NCI-H69 (cell line): Measurements from ENCODE around the gene CHFR.
"Not testable (repeated sequence)": the region's sequence is repeated elsewhere in the genome, so short reads cannot be mapped to it uniquely, and the experiment has no call there.

Source experiments
- DNase-seq: peaks from one replicate; lab custom pipeline; 2025; lab: John Stamatoyannopoulos, UW

Gene CHFR, protein sequence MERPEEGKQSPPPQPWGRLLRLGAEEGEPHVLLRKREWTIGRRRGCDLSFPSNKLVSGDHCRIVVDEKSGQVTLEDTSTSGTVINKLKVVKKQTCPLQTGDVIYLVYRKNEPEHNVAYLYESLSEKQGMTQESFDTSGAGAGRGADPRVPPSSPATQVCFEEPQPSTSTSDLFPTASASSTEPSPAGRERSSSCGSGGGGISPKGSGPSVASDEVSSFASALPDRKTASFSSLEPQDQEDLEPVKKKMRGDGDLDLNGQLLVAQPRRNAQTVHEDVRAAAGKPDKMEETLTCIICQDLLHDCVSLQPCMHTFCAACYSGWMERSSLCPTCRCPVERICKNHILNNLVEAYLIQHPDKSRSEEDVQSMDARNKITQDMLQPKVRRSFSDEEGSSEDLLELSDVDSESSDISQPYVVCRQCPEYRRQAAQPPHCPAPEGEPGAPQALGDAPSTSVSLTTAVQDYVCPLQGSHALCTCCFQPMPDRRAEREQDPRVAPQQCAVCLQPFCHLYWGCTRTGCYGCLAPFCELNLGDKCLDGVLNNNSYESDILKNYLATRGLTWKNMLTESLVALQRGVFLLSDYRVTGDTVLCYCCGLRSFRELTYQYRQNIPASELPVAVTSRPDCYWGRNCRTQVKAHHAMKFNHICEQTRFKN

DNA sequence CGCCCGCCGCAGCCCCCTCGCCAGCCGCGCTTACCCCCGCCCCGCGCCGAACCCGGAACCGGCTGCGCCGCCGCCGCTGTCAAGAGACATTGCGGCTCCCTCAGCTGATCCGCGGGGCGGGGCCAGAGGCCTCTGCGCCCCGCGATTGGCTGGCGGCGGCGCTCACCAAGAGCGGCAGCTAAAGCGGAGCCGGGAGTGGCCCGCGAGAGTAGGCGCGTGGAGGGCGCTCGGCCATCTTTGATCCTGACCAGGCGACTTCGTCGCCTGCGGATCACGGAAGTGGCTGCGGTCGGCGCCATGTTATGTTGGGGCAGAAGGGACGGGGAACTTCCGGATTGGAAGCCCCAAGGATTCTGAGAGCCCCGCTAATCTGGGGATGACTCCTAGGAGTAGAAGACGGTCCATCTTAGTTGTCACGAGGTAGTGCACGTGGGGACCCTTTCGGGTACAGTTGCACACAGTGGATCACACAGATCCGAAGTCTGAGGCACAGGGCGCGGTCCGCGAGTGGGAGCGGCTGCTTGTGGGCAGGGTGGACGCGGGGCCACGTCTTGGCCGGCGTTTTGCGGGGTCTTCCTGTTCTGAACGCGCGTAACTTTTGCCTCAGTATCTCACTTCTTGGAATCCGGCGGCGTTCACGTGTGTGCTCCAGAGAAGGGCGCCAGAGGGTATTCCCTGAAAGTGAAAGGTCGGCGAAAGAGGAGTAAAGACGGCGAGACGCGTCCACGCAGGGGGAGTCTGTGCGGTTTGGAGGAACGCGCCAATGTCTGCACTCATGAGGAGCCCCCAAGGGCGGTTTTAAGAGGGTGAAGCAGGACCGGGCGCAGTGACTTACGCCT is at the start of gene CHFR:
TSS of gene CHFR (minus strand) at position 93 of the 839 bp plus-strand sequence. CDS start 277 bp downstream, outside the sequence.
- DNase-seq: peak; percentile 99

DNA sequence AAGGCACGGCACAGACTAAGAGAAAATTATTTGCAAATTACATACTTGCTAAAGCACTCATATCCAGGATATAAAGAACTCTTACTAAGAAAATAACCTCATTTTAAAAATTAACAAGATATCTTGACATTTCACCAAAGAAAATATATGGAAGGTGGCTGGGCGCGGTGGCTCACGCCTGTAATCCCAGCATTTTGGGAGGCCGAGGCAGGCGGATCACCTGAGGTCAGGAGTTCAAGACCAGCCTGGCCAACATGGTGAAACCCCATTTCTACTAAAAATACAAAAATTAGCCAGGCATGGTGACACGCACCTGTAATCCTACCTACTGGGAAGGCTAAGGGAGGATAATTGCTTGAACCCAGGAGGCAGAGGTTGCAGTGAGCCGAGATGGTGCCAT is 49.5 kb upstream of the CHFR start:
- not testable (repeated sequence) for DNase-seq

DNA sequence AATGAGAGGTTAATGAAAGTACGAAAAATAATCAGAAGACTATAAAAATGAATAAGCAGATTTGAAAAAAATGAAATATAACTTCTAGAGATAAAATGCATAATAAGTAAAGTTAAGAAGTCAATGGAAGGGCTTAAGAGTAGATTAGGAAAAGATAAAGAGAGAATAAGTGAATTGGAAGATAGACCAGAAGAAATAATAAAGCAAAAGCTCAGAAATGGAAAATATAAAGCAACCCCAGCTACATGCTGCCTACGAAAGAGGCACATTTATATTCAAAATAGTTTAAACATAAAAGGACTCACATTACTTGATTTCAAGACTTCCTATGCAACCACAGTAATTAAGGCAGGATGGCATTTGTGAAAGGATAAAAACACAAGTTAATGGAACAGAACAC is 48.8 kb upstream of the CHFR start:
- no peak for DNase-seq

DNA sequence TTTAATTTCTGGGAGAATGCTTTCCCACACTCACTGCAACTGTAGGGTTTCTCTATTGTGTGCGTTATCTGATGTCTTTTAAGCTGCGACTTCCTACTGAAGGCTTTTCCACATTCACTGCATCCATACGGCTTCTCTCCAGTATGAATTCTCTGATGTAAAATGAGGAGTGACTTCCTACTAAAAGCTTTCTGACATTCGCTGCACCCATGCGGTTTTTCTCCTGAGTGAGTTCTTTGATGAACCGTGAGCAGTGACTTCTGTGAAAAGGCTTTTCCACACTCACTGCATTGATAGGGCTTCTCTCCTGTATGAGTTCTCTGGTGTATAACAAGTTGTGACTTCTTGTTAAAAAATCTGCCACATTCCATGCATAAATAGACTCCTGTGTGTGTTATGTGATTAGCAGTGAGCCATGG is 39.0 kb upstream of the CHFR start:
- DNase-seq: no peak

DNA sequence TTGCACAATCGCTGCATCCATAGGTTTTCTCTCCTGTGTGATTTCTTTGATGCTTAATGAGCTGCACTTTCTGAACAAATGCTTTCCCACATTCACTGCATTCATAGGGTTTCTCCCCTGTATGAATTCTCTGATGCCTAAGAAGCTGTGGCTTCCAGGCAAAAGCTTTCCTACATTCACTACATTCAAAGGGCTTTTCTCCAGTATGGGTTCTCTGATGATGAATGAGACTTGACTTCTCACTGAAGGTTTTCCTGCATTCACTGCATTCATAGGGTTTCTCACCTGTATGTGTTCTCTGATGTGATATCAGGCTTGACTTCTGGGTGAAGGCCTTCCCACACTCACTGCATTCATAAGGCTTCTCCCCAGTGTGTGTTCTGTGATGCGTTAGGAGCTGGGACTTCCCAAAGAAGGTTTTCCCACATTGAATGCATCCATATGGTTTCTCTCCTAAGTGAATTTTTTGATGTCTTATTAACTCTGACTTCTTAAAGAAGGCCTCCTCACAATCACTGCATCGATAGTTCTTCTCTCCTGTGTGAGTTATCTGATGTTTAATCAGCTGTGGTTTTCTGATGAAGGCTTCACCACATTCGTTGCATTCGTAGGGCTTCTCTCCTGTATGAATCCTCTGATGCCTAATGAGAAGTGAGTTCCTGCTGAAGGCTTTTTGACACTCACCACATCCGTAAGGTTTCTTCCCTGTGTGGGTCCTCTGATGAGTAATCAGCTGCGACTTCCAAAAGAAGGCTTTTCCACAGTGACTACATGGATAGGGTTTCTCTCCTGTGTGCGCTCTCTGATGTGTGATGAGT is 38.4 kb upstream of the CHFR start:
- no peak for DNase-seq

DNA sequence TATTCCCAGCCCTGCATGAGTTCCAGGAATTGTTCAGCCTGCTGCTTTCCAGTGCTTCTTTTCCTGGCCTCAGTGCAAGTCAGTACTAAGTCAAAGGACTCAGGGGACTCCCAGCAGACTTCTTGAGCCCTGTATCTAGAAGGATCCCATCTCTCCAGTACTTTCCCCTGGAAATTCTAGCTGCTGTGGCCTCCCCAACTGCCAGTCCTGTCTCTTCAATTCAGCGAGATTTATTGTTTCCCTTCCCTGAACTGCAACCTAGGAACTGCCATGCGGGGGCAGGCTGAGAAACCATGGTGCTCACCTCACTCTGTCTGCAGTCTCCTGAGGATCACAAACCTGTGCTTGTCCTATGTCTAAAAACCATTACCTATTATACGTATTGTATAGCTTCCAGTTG is 37.0 kb upstream of the CHFR start:
- DNase-seq: no peak

DNA sequence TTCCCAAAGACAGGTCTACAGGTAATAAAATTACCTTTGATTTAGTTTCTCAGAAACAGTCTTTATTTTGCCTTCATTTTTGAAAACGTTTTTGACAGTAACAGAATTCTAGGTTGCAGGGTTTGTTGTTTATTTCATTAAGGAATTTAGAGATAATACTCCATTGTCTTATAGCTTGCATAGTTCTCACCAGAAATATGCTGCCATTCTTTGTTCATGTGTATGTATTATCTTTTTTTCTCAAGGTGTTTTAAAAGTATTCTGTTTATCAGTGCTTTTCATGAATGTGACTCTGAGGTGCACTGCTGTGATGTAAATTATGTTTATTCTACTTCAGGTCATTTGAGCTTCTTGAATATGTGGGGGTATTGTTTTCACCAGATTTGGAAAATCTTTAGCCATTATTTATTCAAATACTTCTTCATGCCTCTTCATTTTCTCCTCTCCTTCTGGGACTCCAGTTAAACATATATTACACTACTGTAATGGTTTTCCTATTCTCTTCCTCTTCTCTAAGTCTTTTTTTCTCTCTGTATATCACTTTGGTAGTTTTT is 36.0 kb upstream of the CHFR start:
- DNase-seq: no peak

DNA sequence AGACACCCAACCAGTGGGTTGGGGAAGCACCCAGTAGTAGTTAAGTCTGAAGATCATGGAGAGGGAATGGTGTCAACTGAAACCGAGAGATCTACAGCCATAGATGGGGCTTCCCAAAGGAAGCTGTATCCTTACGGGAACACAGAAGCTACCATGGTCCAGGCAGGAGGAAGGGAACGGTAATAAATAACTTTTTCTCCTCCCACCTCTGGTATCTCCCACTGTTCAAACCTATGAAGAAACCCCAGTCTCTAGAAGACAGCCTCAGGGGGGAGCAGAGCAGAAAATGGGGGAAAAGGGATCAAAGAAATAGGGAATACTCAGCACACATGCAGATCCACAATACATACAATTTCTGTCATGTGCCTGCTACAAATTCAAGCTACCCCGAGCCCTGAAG is 35.3 kb upstream of the CHFR start:
- no peak for DNase-seq

DNA sequence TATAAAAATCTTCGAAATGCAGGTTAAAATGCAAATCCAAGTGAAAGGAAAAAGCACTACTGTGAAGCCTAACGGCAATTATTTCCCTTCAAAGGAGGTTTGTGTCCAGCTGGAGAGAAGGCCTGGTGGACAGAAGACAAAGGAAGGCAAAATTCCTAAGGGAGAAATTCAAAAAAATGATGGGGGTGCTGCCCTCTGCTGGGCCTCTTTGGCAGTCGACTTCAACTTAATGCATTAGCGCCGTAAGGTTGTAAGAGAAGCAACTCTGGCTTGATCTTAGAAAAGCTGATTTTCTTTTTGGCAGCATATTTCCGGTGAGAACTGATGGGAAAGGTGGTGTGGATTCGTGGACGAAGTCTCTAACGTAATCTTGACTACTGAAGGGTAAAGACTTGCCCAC is 34.3 kb upstream of the CHFR start:
- DNase-seq: peak; percentile 5

DNA sequence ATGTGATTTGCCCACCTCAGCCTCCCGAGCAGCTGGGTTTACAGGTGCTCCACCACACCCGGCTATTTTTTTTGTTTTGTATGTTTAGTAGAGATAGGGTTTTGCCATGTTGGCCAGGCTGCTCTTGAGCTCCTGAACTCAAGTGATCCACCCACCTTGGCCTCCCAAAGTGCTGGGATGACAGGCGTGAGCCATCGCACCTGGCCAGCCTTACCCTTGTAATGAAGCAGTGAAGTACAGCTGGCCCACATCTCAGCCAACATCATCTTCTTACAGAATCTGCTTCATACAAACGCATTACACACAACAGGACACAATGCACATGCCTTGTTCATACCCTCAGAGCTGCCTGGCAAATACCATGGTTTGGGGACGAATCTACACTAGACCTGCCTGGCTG is 31.3 kb upstream of the CHFR start:
- no peak for DNase-seq

DNA sequence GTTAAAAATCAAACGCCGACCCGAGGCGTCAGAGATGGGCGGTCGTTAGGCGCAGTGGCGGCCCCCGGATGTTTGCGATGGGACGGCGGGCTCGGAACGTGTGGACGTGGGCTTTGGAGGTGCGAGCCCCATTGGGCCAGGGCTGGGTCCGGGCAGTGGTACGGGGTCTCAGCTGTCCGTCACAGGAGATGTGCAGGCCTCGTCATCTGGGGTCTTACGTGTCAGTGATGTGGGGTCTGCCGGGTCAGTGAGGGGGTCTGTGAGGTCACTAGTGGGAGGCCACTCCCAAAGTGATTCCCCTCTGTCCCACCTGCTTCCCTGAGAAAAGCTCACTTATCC is 21.6 kb upstream of the CHFR start:
- DNase-seq: no peak

DNA sequence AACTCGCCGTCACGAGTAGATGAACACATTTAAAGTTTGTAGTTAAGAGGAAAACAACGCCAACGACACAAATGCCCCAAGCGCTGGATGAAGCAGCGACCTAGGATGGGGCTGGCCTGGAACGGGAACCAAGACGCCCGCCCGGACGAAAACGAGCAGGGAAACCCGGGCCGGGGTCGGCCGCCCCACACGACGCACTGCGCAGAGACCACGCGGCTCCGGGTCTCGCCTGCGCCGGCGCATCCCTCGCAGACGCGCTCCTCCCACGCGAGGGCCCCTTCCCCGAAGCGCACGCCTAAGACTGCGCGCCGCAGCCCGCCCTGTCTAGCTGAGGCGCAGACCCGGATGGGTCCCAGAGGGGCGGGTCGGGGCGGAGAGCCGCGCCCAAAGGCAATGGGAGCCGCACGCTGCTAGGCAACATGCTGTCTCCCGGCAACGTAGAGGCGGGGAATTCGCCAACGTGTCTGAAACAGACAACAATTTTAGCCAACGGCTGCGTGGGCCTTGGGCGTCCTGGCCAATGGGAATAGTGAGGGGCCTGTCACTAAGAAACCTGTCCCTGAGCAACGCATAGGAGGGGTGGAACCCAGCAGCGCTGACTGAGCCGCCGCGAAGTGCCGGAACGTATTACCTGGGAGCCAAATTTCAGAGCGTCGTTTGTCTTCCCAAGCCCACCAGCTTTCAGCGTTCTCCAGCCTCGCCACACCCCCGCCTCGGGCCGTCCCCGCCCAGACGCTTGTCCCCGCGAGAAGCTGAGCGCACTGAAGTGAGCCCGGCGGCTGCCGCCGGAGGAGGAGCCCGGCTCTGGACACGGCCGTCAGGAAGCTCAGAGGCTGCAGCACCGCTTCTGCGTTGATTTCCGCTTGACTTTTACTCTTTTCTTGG is 21.0 kb upstream of the CHFR start:
- DNase-seq: peak; percentile 93

DNA sequence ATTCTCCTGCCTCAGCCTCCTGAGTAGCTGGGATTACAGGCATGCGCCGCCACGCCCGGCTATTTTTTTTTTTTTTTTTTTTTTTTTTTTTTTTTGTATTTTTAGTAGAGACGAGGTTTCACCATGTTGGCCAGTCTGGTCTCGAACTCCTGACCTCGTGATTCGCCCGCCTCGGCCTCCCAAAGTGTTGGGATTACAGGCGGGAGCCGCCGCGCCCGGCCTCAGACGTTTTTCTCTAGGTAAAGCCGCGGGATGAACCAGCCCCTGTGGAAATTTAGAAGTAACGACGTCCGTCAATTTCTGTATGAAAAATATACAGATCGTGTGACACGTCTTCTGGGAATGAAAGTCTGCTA is 20.4 kb upstream of the CHFR start:
- not testable (repeated sequence) for DNase-seq

DNA sequence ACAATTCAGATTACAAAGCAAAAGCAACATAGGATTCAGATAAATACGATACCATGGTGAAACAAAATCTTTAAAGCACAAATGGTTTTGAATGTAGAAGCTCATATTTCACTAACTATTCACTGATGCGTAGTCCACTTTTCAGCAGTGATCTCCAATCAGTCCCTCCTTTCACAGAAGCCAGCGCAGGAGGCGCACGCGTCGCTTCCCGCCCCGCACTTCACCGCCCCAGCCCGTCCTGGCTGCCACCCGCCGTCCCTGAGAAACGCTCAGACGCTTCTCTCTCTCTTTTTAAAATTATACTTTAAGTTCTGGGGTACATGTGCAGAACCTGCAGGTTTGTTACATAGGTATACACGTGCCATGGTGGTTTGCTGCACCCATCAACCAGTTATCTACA is 19.8 kb upstream of the CHFR start:
- DNase-seq: no peak

DNA sequence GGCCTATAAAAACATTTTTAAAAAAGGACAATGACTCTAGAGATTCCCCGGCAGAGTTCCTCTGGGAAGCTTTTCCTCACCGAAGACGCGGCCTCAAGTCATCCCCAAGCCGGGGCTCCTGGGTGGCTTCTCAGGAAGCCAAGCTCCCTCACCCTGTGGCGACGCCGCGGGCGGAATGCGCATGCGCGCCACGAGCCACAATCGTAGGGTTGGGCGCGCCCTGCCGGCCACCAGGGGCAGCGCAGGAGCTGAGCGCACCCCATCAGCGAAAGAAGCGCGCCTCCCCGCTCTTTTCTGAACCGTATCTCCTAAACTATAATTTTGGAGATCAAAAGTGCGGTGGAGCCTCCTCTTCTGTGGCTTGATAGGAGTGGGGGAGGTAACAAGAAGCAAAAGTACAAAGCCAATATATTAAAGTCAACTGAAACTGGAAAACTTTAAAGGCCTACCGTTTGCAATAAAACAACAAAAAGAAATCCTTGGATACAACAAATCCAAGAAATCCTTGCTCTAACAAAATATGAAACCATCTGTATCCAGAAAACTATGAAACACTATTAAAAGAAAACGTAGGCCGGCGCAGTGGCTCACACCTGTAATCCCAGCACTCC is 17.4 kb upstream of the CHFR start:
- DNase-seq: no peak

DNA sequence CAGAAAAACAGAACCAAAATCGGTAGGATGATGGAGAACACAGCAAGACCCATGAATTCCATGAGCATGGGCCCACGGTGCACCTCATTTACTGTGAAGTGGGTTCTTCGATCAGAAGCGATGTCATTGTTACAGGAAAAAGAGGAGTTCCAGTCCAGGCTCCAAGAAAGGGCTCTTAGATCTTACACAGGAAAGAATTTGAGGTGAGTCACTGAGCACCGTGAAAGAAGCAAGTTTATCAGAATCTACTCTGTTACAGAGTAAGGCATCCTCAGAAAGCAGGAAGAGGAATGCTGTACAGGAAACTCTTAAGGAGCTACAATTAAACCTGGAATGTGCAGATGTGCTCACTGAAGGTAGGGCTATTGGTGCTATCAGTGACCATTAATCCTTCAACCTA is 11.6 kb upstream of the CHFR start:
- DNase-seq: no peak

DNA sequence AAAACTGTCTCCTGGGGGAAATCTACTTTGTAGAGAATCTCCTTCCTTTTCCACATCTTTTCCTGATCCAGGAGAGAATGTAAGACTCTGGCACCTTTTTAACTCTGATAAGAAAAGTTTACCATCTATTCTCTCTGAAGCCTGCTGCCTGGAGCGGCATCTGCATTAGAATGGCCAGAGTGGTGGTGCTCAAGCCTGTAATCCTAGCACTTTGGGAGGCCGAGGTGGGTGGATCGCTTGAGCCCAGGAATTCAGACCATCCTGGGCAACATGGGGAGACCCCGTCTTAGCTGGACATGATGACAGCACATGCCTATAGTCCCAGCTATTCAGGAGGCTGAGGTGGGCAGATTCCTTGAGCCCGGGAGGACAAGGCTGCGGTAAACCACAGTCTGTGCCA is 1.4 kb upstream of the CHFR start:
- no peak for DNase-seq

DNA sequence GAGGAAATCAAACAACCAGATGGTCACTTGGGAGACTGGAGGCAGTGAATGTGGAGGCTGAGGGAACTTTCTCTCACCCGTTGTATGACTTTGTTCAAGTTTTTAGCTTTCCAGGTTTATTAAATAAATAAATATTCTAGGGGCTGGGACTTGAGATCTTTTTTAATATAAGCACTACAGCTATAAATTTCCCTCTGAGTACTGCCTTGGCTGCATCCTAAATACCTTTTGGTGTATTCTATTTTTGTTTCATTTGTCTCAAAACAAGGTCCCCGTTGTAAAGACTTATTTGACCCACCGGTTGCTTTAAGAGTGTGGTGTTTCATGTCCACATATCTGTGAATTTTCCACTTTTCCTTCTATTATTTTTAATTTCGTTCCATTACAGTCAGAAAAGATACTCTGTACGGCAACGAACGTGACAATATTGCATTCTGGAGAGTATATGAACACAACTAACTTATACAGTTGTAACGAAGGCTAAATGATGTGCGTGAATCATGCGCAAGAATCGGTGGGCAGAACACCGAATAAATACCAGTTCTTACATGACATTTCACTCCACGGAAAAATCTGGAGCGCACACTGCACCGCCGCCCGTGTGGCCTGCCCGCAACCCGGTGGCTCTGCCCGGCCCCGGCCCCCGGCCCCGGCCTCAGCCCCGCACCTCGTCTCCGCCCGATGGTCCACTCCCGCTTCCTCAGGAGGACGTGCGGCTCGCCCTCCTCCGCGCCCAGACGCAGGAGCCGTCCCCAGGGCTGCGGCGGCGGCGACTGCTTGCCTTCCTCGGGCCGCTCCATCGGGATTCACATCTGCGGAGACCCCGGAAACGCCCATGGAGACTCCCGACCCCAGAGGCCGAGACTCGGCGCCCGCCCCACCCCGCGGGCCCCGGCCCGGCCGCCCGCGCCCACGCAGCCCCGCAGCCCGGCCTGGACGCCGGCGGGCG is 602 bp downstream of the CHFR start:
- DNase-seq: peak; percentile 78

DNA sequence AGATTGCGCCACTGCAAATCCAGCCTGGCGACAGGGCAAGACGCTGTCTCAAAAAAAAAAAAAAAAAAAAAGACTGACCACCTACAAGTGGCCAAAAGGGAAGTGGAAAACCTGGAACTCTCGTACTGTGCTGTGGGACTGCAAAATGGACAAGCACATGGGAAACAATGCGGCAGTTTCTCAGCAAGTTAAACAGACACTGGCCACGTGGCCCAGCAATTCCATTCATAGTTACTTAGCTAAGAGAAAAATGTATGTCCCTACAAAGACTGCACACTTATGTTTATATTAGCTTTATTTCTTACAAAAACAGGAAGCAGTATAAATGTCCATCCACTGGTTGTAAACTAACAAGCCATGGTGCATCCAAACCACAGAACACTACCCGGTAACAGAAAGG is 5.6 kb downstream of the CHFR start:
- DNase-seq: no peak
